Panc1 (cell line): Measurements from ENCODE around the gene SELENOP. TPM values are rescaled to one million over a fixed set of nuclear protein-coding genes. Genes with fewer than 3 reads are reported as not detected.

Source experiments
- ATAC-seq: fragments of 200-7000 bp; cut with Tn5 transposase; 2 replicates; pipeline ENCODE4 v1.9.1; 2020; ENCODE audit warnings: mild to moderate bottlenecking, moderate library complexity
- BruUV-seq: library from RNA; stranded (reverse); fragments of 400-500 nt; replicated peaks from 2 replicates; lab custom pipeline; 2021; lab: Mats Ljungman, UMichigan
- CTCF ChIA-PET: fragments of 300-600 bp; sonication (Branson Sonifier 250); formaldehyde crosslinking; loops from one replicate; lab custom pipeline; 2022; ENCODE audit warnings: antibody characterized with exemption; lab: Charles Lee
- POLR2A ChIA-PET: fragments of 300-600 bp; sonication (Branson Sonifier 250); formaldehyde crosslinking; loops from one replicate; lab custom pipeline; 2022; ENCODE audit warnings: antibody characterized with exemption; lab: Charles Lee
- DNase-seq: peaks from one replicate; pipeline ENCODE4 v3.0.0-alpha.2; 2010; ENCODE audit warnings: low read depth, low spot score
- H3K27ac ChIP-seq: 2 replicates; pipeline ENCODE4 v1.5.1; 2011; ENCODE audit warnings: mild to moderate bottlenecking, low read length, inconsistent platforms
- H3K27me3 ChIP-seq: fragments of 200-500 bp; sonication (Bioruptor generic); 2 replicates; pipeline ENCODE4 v1.6.0; 2014; ENCODE audit warnings: low read length, inconsistent platforms; ENCODE audit not compliant: control insufficient read depth, insufficient read depth
- H3K36me3 ChIP-seq: fragments of 200-500 bp; sonication (Bioruptor generic); 2 replicates; pipeline ENCODE4 v1.5.1; 2014; ENCODE audit warnings: inconsistent platforms, mild to moderate bottlenecking, low read length, moderate library complexity; ENCODE audit not compliant: control insufficient read depth, insufficient read depth
- H3K4me1 ChIP-seq: 2 replicates; pipeline ENCODE4 v1.5.1; 2011; ENCODE audit warnings: inconsistent platforms, mild to moderate bottlenecking, low read length, moderate library complexity; ENCODE audit not compliant: control insufficient read depth, insufficient read depth
- H3K4me3 ChIP-seq, 2 experiments: 2 replicates each; pipeline ENCODE4 v1.5.1; 2011 to 2012; ENCODE audit warnings: low read depth in 2 of 2, low read length in 2 of 2, mild to moderate bottlenecking in 2 of 2, inconsistent platforms in 1 of 2, moderate library complexity in 1 of 2
- H3K9me3 ChIP-seq: fragments of 200-500 bp; sonication (Bioruptor generic); 2 replicates; pipeline ENCODE4 v1.5.1; 2014; ENCODE audit warnings: low read depth, mild to moderate bottlenecking, inconsistent platforms, low read length, moderate library complexity; ENCODE audit not compliant: control insufficient read depth, insufficient read depth
- POLR2AphosphoS5 ChIP-seq: IDR thresholded peaks from 2 replicates; pipeline ENCODE4 v1.6.1; 2012; ENCODE audit warnings: mild to moderate bottlenecking, low read depth, low read length, moderate library complexity
- SIN3A ChIP-seq: IDR thresholded peaks from 2 replicates; pipeline ENCODE4 v1.6.1; 2012; ENCODE audit warnings: low read depth, mild to moderate bottlenecking, low read length, moderate library complexity, borderline replicate concordance; ENCODE audit not compliant: insufficient read depth
- TCF7L2 ChIP-seq: IDR thresholded peaks from 2 replicates; pipeline ENCODE4 v1.6.1; 2011; ENCODE audit warnings: mild to moderate bottlenecking, low read depth, low read length, inconsistent platforms
- in situ Hi-C: cut with HindIII; loops from 2 replicates; pipeline ENCODE4 v1.10.0; 2016; ENCODE audit warnings: low sequenced_read_pairs, low pct_unique_long_range_greater_than_20kb
- intact Hi-C: fragments of 100-400 bp; cut with micrococcal nuclease; formaldehyde crosslinking; loops from one replicate; pipeline ENCODE4 v1.10.0; 2022; ENCODE audit not compliant: unreplicated experiment
- total RNA-seq: library from RNA; stranded (reverse); gene quantifications from one replicate; pipeline ENCODE4 v1.2.1, GENCODE V29; 2021; ENCODE audit not compliant: unreplicated experiment
- TF ChIP-seq, protein P1 (sequence below): fragments of 450-650 bp; IDR thresholded peaks from 2 replicates; pipeline ENCODE4 v1.5.1; 2017; ENCODE audit warnings: mild to moderate bottlenecking
- TF ChIP-seq, protein P2 (sequence below), 2 experiments: IDR thresholded peaks; 2 replicates each; pipeline ENCODE4 v1.6.1; 2011 to 2012; ENCODE audit warnings: low read depth in 2 of 2, control low read depth in 1 of 2, low read length in 1 of 2, mild to moderate bottlenecking in 1 of 2, moderate library complexity in 1 of 2; ENCODE audit not compliant: insufficient read depth in 1 of 2

Gene SELENOP
- total RNA-seq, 1 experiment from 2014 or later: 1.6 TPM

DNA sequence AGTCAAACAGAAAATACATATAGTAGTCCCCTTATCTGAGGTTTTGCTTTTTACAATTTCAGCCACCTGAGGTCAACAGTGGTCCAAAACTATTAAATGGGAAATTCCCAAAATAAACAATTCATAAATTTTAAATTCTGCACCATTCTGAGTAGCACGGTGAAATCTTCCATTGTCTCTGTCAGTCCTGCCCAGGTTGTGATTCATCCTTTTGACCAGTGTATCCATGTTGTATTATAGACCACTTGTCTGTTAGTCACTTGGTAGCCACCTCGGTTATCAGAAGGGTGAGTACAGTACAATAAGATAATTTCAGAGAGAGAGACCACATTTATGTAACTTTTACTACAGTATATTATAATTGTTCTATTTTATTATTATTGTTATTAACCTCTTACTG, 52.2 kb downstream of the SELENOP start:
- intact Hi-C loops (no loop called here), in situ Hi-C loops (no loop called here)
- Histone ChIP-seq H3K36me3 (no peaks in the 10 kb centered on the region; the same call in 1 of the 2 replicates), H3K9me3 (no peaks in the 10 kb centered on the region), H3K4me3 (no peak overlapping the region), H3K4me1 (no peaks in the 10 kb centered on the region; the same call in 1 of the 2 replicates), H3K27me3 (peaks cover 7% of the 10 kb centered on the region), H3K27ac (no peak overlapping the region)
- ChIA-PET POLR2A (no interaction called here), CTCF (no interaction called here)
- BruUV-seq: no TSS peak
- TF ChIP-seq, protein P1, sequence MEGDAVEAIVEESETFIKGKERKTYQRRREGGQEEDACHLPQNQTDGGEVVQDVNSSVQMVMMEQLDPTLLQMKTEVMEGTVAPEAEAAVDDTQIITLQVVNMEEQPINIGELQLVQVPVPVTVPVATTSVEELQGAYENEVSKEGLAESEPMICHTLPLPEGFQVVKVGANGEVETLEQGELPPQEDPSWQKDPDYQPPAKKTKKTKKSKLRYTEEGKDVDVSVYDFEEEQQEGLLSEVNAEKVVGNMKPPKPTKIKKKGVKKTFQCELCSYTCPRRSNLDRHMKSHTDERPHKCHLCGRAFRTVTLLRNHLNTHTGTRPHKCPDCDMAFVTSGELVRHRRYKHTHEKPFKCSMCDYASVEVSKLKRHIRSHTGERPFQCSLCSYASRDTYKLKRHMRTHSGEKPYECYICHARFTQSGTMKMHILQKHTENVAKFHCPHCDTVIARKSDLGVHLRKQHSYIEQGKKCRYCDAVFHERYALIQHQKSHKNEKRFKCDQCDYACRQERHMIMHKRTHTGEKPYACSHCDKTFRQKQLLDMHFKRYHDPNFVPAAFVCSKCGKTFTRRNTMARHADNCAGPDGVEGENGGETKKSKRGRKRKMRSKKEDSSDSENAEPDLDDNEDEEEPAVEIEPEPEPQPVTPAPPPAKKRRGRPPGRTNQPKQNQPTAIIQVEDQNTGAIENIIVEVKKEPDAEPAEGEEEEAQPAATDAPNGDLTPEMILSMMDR: no peak
- TF ChIP-seq TCF7L2 (no peak), POLR2AphosphoS5 (no peak), SIN3A (no peak)
- TF ChIP-seq, protein P2, sequence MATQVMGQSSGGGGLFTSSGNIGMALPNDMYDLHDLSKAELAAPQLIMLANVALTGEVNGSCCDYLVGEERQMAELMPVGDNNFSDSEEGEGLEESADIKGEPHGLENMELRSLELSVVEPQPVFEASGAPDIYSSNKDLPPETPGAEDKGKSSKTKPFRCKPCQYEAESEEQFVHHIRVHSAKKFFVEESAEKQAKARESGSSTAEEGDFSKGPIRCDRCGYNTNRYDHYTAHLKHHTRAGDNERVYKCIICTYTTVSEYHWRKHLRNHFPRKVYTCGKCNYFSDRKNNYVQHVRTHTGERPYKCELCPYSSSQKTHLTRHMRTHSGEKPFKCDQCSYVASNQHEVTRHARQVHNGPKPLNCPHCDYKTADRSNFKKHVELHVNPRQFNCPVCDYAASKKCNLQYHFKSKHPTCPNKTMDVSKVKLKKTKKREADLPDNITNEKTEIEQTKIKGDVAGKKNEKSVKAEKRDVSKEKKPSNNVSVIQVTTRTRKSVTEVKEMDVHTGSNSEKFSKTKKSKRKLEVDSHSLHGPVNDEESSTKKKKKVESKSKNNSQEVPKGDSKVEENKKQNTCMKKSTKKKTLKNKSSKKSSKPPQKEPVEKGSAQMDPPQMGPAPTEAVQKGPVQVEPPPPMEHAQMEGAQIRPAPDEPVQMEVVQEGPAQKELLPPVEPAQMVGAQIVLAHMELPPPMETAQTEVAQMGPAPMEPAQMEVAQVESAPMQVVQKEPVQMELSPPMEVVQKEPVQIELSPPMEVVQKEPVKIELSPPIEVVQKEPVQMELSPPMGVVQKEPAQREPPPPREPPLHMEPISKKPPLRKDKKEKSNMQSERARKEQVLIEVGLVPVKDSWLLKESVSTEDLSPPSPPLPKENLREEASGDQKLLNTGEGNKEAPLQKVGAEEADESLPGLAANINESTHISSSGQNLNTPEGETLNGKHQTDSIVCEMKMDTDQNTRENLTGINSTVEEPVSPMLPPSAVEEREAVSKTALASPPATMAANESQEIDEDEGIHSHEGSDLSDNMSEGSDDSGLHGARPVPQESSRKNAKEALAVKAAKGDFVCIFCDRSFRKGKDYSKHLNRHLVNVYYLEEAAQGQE (IDR thresholded peaks at IDR 0.05; ENCODE audit: insufficient read depth in 1 of 2, low read depth in 2 of 2, low read length in 1 of 2): no peak
- DNase-seq (no peak), ATAC-seq (no peak)

DNA sequence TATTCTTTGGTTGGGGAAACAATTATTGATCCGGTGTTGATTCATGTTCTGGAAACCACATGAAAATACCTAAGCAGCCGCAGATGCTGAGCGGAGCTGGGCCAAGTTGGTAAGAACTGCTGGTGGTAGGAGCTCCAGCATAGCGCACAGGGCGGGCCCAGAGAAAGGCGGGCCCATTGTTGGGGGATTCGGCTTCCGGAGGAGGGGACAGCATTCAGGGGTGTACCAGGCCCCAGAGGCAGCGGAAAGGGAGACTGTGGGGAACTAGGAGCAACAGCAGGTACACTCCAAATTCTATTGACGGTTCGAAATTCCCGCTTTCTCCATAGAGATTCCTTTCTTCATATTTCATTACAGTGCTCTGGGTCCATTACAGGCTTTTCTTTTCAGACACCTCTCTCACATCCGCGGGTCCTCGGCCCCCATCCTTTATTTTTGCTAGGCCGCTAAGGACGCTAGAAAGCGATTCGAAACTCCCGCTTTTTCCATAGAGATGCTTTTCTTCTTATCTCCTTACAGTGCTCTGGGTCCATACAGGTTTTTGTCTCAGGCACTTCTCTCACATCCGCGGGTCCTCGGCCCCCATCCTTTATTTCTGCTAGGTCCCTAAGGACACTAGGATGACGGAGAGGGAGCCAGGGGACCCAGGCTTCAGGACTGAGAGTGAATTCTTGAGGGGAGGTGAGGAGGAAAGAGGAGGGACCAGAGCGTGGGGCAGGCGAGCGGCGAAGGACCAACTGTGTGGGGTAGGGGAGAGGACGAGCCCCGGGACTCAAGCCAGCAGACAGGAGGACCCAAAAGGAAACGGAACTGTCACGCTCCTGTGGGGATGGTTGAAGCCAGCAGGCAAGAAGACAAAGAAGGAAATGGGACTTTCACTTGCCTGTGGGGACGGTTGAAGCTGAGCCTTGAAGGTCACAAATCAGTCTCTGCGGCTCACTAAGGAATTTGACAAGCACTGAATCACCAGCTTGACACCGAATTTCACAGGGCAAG, 54.8 kb downstream of the SELENOP start, which contains the start of gene CCDC152:
Gene CCDC152, plus strand, starts transcription at position 213 of the 996 bp plus-strand sequence. CDS start 2,304 bp downstream, outside the sequence.
- in situ Hi-C loops (no loop called here), intact Hi-C loops (no loop called here)
- peak; percentile 69 for ATAC-seq
- H3K27ac ChIP-seq: no peak within 1 kb of the TSS
- ChIA-PET POLR2A (no interaction called here), CTCF (no interaction called here)
- no peaks in the 10 kb centered on the region for H3K9me3 ChIP-seq
- no peaks in the 10 kb centered on the region; the same call in 1 of the 2 replicates for H3K4me1 ChIP-seq
- TF ChIP-seq SIN3A: no peak
- TF ChIP-seq, protein P1: no peak
- H3K4me3 ChIP-seq: peak within 1 kb of the TSS; percentile 23 to 34; a peak in 3 of 4 replicates
- no TSS peak for BruUV-seq
- no peaks in the 10 kb centered on the region; the same call in 1 of the 2 replicates for H3K36me3 ChIP-seq
- no peak for DNase-seq
- peaks cover 7% of the 10 kb centered on the region for H3K27me3 ChIP-seq
